ENCODE results near the gene STRN.

- TF ChIP-seq CTCF (conservative IDR thresholded peaks at IDR 0.05) (no peak), EZH2 (IDR thresholded peaks at IDR 0.05; ENCODE audit: low read depth) (no peak)
Measured at GRCh38 chr2:36824273-36824672, 142.1 kb downstream of the STRN start.
